Activated T-cell treated with anti-CD3 and anti-CD28 coated beads, Interleukin-2, amount 50 U/mL, for 24 hours (primary cell): ENCODE measurements around the gene UFD1.

ENCODE experiments used
- DNase-seq: peaks from one replicate; pipeline ENCODE4 v3.0.0-alpha.2; 2020
- H3K27ac Mint-ChIP-seq: 2 replicates; pipeline ENCODE4 v1.8.0; 2020; ENCODE audit warnings: mild to moderate bottlenecking, mixed read lengths
- H3K27me3 Mint-ChIP-seq: 2 replicates; pipeline ENCODE4 v1.8.0; 2020; ENCODE audit warnings: mixed read lengths
- H3K36me3 Mint-ChIP-seq: 2 replicates; pipeline ENCODE4 v1.8.0; 2020; ENCODE audit warnings: low read depth, mixed read lengths
- H3K4me1 Mint-ChIP-seq: 2 replicates; pipeline ENCODE4 v1.8.0; 2020; ENCODE audit warnings: low read depth, mixed read lengths
- H3K4me3 Mint-ChIP-seq: 2 replicates; pipeline ENCODE4 v1.8.0; 2020; ENCODE audit warnings: mild to moderate bottlenecking, moderate library complexity, mixed read lengths
- H3K9me3 Mint-ChIP-seq: 2 replicates; pipeline ENCODE4 v1.8.0; 2020; ENCODE audit warnings: mixed read lengths

UFD1 gene, protein sequence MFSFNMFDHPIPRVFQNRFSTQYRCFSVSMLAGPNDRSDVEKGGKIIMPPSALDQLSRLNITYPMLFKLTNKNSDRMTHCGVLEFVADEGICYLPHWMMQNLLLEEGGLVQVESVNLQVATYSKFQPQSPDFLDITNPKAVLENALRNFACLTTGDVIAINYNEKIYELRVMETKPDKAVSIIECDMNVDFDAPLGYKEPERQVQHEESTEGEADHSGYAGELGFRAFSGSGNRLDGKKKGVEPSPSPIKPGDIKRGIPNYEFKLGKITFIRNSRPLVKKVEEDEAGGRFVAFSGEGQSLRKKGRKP

DNA sequence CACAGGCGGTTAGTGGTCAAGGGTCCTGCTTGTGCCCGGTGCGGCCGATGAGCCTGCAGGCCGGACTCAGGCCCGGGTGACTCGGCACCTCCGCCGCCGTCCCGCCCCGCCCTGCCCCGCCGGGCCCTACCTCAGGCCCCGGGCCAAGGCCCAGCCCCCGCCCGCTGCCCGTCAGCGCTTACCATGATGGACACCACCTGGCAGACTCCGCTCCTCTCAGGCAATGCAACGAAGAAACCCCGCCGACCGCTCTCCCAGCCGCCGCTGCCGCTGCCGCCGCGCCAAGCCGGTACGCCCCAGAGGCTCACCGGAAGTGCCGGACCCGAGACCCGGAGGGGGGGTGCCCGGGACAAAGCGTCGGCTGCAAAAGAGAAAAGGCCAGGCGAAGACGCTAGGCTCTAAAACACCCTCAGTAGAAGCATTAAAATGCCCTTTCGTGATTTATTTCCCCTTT, at the start of gene UFD1:
Gene UFD1 (minus strand): TSS at position 293 of the 454 bp plus-strand sequence. CDS start 108 bp downstream, at position 185.
- peak; percentile 87 for DNase-seq
- Mint-ChIP-seq H3K9me3 (no peaks in the 10 kb centered on the region), H3K27me3 (no peaks in the 10 kb centered on the region), H3K4me3 (peak within 1 kb of the TSS; percentile 100), H3K4me1 (peaks cover 46% of the 10 kb centered on the region), H3K27ac (peak within 1 kb of the TSS; percentile 100), H3K36me3 (peaks cover 74% of the 10 kb centered on the region)

DNA sequence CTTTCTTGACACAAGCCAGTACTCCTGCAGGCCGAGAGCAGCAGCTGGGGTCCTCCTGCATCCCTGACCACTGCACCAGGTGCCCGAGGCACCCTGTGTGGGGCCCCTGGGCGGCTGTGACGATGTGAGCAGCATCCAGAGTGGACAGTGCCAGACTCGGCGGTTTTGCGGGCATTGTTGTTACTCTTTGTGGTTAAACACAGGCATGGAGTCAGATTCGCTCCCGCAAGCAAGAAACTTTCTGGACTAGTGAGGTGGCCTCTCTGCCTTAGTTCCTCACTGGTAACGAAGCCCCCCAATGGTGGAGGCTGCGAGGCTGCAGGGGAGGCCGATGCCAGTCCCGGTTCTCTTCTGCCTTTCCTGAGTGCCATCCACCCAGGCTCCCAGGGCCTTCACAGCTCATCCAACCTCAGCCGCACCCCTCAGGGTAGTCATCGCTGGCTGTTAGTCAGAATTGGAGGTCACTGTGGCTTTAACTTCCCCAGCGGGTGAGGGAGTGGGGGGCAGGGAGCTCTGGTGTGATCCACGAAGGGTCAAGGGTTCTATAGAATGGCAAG, 48.9 kb upstream of the UFD1 start:
- H3K27ac Mint-ChIP-seq, result no peak overlapping the region
- no peaks in the 10 kb centered on the region for H3K36me3 Mint-ChIP-seq
- peaks cover 14% of the 10 kb centered on the region for H3K4me1 Mint-ChIP-seq
- peaks cover 33% of the 10 kb centered on the region for H3K27me3 Mint-ChIP-seq
- H3K4me3 Mint-ChIP-seq, result no peak overlapping the region
- no peaks in the 10 kb centered on the region for H3K9me3 Mint-ChIP-seq
- no peak for DNase-seq

DNA sequence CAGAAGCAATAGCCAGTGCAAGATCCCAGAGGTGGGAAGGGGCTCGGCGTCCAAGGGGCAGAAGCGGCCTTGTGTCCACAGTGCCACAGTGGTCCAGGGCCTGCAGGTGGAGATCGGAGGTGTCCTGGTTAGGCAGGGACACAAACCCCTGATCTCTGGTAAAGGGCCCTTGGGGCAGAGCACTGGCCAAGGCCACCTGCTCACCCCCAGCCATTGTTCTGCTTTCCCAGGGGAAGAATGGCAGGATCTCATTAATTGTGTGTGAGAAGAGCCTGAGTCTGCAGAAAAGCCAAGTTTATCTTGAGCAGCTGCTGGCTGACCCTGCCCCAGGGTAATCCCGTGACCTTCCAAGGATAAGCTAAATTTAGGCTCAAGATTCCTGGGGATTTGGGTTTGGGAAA, 48.3 kb upstream of the UFD1 start:
- H3K36me3 Mint-ChIP-seq, result no peaks in the 10 kb centered on the region
- no peak overlapping the region for H3K27ac Mint-ChIP-seq
- no peaks in the 10 kb centered on the region for H3K9me3 Mint-ChIP-seq
- no peak overlapping the region for H3K4me3 Mint-ChIP-seq
- H3K27me3 Mint-ChIP-seq, result peaks cover 37% of the 10 kb centered on the region
- H3K4me1 Mint-ChIP-seq, result peaks cover 17% of the 10 kb centered on the region
- DNase-seq, result no peak

DNA sequence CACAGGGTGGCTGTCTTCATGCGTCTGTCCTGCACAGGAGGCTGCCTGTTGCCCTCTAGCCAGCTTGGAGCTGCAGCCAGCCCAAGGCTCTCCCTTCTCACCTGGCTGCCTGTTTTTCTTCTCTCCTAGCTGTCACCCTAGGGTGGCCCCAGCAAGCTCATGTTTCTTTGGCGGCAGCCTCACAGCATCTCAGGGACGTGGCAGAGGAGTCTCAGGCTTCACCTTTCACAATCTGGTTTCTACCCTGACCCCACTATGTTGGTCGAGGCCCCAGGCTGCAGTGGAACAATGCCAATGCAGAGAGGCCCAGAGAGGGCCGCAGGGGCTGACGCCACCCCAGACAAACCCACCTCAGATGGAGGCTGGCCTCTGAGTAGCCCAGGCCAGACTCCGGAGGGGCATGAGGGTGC, 47.7 kb upstream of the UFD1 start:
- Mint-ChIP-seq H3K36me3 (peaks cover 3% of the 10 kb centered on the region), H3K27ac (no peak overlapping the region), H3K27me3 (peaks cover 37% of the 10 kb centered on the region), H3K4me1 (peaks cover 17% of the 10 kb centered on the region), H3K4me3 (no peak overlapping the region), H3K9me3 (no peaks in the 10 kb centered on the region)
- no peak for DNase-seq

DNA sequence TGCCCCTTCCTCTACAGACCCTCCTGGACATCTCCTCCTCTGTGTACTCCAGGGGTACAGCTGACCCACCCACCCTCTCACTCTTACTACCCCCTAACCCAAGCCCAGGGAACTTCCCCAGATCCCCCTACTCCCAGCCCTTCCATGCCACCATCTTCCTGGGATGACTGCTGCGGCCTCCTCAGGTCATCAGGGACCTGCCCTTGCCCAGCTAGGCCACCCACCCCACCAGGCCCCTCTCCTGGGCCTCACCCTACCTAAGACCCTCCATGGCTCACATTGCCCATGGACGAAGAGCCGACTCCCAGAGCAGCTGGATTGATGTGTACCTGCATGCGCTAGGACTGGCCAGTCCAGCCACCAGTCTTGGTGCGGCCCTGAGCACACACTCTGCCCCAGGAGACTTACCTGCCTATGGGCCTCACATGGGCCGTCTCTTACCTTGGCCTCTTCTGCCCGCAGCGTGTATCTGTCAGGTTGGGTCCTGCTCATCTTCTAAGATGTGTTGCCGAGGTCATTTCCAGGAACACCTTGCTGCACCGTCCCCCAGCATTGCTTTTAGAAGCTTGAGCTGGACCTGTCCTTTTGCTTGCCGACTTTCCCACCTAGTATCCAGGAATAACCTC, 47.2 kb upstream of the UFD1 start:
- H3K36me3 Mint-ChIP-seq, result peaks cover 7% of the 10 kb centered on the region
- no peak overlapping the region for H3K4me3 Mint-ChIP-seq
- DNase-seq, result no peak
- peaks cover 37% of the 10 kb centered on the region for H3K27me3 Mint-ChIP-seq
- peaks cover 17% of the 10 kb centered on the region for H3K4me1 Mint-ChIP-seq
- H3K27ac Mint-ChIP-seq, result no peak overlapping the region
- no peaks in the 10 kb centered on the region for H3K9me3 Mint-ChIP-seq

DNA sequence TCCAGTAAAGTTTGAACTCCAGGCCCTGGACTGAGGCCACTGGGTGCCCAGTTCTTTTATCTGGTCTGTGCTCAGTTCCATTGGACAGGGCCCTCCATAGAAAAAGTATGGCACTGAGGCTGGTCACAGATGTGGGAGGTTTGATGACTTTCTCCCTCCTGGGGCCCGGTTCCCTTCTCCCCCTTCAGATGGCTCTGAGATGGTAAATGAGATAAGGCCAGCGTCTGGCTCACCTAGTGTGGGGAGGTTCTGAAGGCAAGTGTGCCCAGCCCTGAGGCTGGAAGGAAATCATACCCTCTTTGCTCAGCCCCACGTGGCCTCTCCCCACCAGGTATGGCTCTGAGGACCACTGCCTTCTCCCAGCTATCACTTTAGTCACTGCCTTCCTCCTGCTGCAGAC, 46.7 kb upstream of the UFD1 start:
- peaks cover 10% of the 10 kb centered on the region for H3K36me3 Mint-ChIP-seq
- H3K27ac Mint-ChIP-seq, result no peak overlapping the region
- H3K4me3 Mint-ChIP-seq, result no peak overlapping the region
- peaks cover 17% of the 10 kb centered on the region for H3K4me1 Mint-ChIP-seq
- DNase-seq, result no peak
- H3K27me3 Mint-ChIP-seq, result peaks cover 37% of the 10 kb centered on the region
- H3K9me3 Mint-ChIP-seq, result no peaks in the 10 kb centered on the region

DNA sequence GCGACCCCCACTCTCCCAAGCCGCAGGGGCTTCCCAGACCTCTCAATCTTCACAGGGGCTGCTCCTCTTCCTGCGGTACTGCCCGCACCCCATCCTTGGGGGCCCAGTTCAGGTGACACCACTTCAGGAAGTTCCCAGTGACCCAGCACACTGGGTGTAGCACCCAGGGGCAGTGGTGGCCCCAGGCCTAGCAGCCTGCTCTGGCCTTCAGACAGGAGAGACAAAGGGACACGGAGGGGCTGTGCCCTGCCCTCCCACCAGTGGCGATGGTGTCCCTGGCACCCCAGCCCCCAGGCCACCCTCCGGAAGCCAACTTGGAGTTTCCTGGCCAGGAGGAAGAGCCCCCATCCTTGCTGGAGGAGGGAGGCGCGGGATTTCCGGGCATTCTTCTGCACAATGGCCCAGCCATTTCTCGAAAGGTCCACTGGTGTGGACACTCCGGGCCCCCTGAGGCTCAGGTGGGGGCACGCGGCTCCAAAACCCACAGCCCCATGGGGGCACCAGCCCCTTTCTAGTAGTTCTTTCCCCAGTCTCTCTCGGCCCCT, 46.2 kb upstream of the UFD1 start:
- Mint-ChIP-seq H3K9me3 (no peaks in the 10 kb centered on the region), H3K27ac (no peak overlapping the region), H3K36me3 (peaks cover 15% of the 10 kb centered on the region), H3K27me3 (peaks cover 37% of the 10 kb centered on the region), H3K4me3 (peak overlapping the region; percentile 33), H3K4me1 (peaks cover 17% of the 10 kb centered on the region)
- no peak for DNase-seq

DNA sequence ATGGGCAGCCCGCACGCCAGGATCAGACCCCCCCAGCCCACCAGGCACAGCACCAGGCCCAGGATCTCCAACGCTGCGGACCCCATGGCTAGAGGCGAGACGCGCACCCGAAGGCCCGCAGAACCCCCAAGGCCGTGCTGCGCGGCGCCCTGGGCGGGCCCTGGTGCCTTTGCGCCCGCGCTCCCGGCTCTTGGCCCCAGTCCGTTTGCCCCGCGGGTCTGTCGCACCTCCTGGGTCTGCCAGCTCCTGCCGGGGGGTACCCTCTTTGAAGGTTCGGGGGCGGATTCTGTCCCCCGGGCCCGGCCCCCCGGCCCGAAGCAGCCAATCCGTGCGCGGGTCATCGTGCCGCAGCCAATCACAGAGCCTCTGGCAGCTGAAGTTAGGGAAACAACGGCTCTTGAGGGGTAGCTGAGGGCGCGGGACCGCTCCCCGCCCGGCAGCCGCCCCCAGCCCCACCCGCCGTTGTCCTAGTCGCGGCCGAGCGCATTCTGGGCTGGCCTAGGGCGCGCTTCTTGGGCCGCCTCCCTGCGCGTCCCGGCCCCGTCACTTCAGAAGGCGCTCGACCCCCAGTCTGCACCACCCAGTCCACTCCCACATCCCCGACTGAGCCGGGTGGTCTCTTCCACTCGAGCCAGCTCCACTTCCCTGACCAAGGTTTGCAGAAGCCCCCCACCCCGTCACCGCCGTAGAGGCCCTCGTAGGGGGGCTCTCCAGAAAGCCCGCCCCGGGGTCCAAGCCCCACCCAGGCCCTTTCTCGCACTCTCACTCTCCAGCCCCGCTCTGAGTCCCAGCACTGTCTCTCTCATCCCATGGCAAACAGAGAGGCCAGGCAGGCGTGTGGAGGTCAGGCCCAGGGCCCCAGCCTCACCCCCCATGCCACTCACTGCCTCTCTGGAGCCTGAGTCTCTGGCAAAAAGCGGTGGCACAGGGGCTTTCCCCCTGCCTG, 45.5 kb upstream of the UFD1 start, which contains the start of gene CLDN5:
Gene CLDN5 (minus strand): TSS at position 241 of the 946 bp plus-strand sequence. CDS start 155 bp downstream, at position 86.
- Mint-ChIP-seq H3K27me3 (peaks cover 37% of the 10 kb centered on the region), H3K27ac (no peak within 1 kb of the TSS), H3K36me3 (peaks cover 21% of the 10 kb centered on the region), H3K9me3 (no peaks in the 10 kb centered on the region), H3K4me3 (peak within 1 kb of the TSS; percentile 45), H3K4me1 (peaks cover 17% of the 10 kb centered on the region)
- no peak for DNase-seq

DNA sequence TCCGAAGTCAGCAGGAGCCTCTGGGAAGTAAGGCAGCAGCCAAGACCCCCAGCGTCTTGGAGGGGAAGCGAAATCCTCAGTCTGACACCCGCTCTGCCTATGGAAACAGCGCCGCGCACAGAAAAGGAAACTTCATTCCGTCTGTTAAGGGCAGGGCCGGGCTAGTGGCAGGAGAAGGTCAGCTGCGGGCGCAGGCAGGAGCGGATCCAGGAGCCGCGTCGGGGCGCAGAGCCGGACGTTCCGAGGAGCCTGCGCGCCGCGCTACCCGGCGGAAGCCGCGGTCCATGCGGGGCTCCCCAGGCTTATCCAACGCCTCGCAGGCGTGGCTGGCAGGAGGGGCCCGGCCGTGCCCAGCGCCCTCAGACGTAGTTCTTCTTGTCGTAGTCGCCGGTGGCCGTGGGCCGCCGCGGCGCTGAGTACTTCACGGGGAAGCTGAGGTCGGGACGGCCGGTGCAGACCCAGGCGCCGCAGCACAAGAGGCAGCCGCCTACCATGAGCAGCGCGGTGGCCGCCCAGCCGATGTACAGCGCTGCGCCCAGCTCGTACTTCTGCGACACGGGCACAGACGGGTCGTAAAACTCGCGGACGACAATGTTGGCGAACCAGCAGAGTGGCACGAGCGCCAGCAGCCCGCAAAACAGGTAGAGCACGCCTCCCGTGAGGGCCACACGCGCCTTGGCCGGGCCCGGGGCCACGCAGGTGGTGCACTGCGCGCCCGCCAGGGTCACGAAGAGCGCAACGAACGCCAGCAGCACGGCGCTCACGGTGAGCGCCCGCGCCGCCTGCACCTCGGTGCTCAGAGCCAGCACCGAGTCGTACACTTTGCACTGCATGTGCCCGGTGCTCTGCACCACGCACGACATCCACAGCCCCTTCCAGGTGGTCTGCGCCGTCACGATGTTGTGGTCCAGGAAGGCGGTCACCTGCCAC, 44.5 kb upstream of the UFD1 start:
- Mint-ChIP-seq H3K4me1 (peaks cover 17% of the 10 kb centered on the region), H3K27ac (no peak overlapping the region), H3K36me3 (peaks cover 30% of the 10 kb centered on the region), H3K9me3 (no peaks in the 10 kb centered on the region), H3K4me3 (peak overlapping the region; percentile 45), H3K27me3 (peaks cover 37% of the 10 kb centered on the region)
- peak; percentile 52 for DNase-seq

DNA sequence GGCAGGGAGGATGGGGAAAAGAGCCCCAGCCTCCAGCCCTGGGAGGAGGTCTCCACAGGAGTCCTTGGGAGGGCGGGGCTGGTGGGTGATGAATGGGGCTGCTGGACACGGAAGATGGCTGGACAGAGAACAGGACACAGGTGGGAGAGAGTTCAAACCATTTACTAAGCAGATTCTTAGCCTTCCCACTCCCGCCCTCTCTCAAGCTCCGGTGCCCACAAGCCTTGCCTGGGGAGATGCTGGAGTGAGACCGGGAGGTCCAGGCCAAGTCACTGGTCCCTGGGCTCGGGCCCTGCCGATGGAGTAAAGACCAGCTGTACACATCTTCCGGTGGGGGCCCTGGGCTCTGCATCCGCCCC, 43.9 kb upstream of the UFD1 start:
- H3K4me3 Mint-ChIP-seq, result peak overlapping the region; percentile 45
- H3K27me3 Mint-ChIP-seq, result peaks cover 37% of the 10 kb centered on the region
- H3K36me3 Mint-ChIP-seq, result peaks cover 36% of the 10 kb centered on the region
- no peak for DNase-seq
- peaks cover 17% of the 10 kb centered on the region for H3K4me1 Mint-ChIP-seq
- peak overlapping the region; percentile 52 for H3K27ac Mint-ChIP-seq
- no peaks in the 10 kb centered on the region for H3K9me3 Mint-ChIP-seq

DNA sequence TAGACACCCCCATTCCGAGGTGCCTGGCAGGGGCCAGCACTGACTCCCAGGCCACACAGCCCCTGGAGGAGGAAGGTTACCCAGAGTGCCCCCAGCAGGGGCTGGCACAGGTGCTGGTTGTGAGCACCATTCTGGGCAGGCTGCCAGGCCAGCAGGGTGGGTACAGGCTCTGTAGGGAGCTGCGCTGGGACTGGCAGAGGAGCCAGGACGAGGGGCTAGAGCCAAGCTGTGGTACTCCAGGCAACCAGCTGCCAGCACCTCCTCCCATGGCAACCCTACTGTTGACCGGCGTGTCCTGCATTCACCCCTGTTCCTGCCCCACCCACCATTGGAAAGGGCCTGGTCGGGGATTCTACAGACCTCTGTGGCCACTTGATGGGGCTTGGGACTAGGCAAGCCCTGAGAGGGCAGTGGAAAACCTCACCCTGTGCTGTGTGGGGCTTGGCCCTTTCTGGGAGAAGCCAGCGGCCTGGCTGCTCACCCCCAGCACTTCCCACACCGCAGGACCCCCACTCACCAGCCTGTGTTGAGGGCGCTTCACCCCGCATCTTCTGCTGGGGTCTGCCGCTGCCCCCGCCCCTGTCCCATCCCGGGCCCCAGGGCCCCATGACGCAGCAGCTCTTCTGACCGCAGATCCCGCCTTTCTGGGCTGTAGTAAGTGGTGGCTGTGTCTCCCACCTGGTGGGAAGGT, 43.3 kb upstream of the UFD1 start:
- H3K27me3 Mint-ChIP-seq, result peaks cover 37% of the 10 kb centered on the region
- no peaks in the 10 kb centered on the region for H3K9me3 Mint-ChIP-seq
- H3K36me3 Mint-ChIP-seq, result peaks cover 42% of the 10 kb centered on the region
- H3K4me3 Mint-ChIP-seq, result no peak overlapping the region
- peaks cover 17% of the 10 kb centered on the region for H3K4me1 Mint-ChIP-seq
- peak; percentile 36 for DNase-seq
- H3K27ac Mint-ChIP-seq, result no peak overlapping the region

DNA sequence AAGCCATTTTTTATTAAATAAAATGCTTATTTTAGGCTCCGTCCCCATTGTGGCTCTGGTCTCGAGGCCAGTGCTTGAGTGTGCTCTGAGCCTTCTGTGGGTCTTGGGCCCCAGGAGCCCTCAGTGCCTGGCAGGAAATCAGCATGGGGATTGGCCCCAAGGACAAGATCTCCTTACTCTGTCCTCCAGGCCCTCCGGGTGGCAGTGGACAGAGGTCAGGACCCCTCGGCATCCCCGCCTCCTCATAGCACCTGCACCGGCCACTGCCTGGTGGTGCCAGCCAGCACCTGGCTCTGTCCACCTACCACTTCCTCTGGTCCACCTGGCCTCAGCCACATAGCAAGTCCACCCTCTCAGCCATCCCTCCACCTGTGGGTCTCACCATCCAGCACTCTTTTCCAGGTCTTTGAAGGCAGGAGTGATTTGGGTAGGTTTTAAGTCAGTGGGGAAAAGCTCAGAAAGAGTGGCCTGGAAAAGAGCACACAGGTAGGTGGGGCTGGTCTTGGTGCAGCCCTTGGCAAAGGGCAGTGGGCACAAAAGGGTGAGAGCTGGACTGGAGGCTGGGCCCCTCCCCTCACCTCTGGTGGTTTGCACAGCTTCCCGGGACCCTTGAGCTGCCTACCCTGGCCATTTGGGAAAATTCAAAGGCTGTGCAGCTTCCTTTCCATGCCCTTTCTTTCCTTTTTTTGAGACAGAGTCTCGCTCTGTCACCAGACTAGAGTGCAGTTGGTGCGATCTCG, 41.7 kb upstream of the UFD1 start:
- Mint-ChIP-seq H3K27ac (no peak overlapping the region), H3K4me1 (peaks cover 17% of the 10 kb centered on the region), H3K9me3 (no peaks in the 10 kb centered on the region)

More for the DNA sequence above, 41.7 kb upstream of the UFD1 start:
- Mint-ChIP-seq H3K27me3 (peaks cover 27% of the 10 kb centered on the region), H3K4me3 (no peak overlapping the region), H3K36me3 (peaks cover 56% of the 10 kb centered on the region)
- peak; percentile 22 for DNase-seq
